CD14-positive monocyte (primary cell): ENCODE results near the gene HMGN3. TPM values are rescaled to one million over a fixed set of nuclear protein-coding genes. Genes with fewer than 3 reads are reported as not detected.
A peak's percentile ranks its signal among the peaks of the same experiment; 100 is the strongest.
"Not testable (repeated sequence)": the region's sequence is repeated elsewhere in the genome, so short reads cannot be mapped to it uniquely, and the experiment has no call there.

Source experiments
- DNase-seq, 3 donors: peaks; one replicate each; pipeline ENCODE4 v3.0.0-alpha.2; 2011 to 2022
- H2AFZ ChIP-seq: 2 replicates; pipeline ENCODE4 v1.6.0; 2012; ENCODE audit warnings: mild to moderate bottlenecking, low read depth, low read length, inconsistent platforms; ENCODE audit not compliant: insufficient read depth, poor library complexity, severe bottlenecking
- H3K27ac ChIP-seq, 2 donors: 1 replicate in 1 of 2; 2 replicates in 1 of 2; pipeline ENCODE4 v1.5.1; 2012 to 2013; ENCODE audit warnings: low read length in 2 of 2, control low read depth in 1 of 2, inconsistent platforms in 1 of 2, low read depth in 1 of 2, mild to moderate bottlenecking in 1 of 2
- H3K27me3 ChIP-seq, 2 donors: one replicate each; pipeline versions ENCODE4 v1.6.0 to v1.6.1; 2011 to 2013; ENCODE audit warnings: low read length in 2 of 2; ENCODE audit not compliant: control insufficient read depth in 2 of 2, insufficient read depth in 2 of 2
- H3K36me3 ChIP-seq, 2 donors: replicated peaks in 1 of 2; 1 replicate in 1 of 2; 2 replicates in 1 of 2; pipeline versions ENCODE4 v1.5.1 to v1.6.1; 2012 to 2013; ENCODE audit warnings: low read length in 2 of 2, control low read depth in 1 of 2, inconsistent platforms in 1 of 2, mild to moderate bottlenecking in 1 of 2; ENCODE audit not compliant: insufficient read depth in 2 of 2, control insufficient read depth in 1 of 2
- H3K4me1 ChIP-seq, 2 donors: 1 replicate in 1 of 2; 2 replicates in 1 of 2; pipeline versions ENCODE4 v1.5.1 to v1.6.1; 2012 to 2013; ENCODE audit warnings: low read length in 2 of 2, control low read depth in 1 of 2, inconsistent platforms in 1 of 2, mild to moderate bottlenecking in 1 of 2, moderate library complexity in 1 of 2; ENCODE audit not compliant: insufficient read depth in 2 of 2, control insufficient read depth in 1 of 2
- H3K4me2 ChIP-seq: replicated peaks from 2 replicates; pipeline ENCODE3; 2012; ENCODE audit warnings: low read length, moderate library complexity, mild to moderate bottlenecking; ENCODE audit not compliant: poor library complexity, severe bottlenecking; ENCODE audit errors: extremely low read depth
- H3K4me3 ChIP-seq, 3 experiments: fragments of 200-600 bp in 1 of 3; sonication (generic) in 1 of 3; replicated peaks in 1 of 3; 1 replicate in 2 of 3; 2 replicates in 1 of 3; pipeline ENCODE4 v1.5.1; 2011 to 2013; ENCODE audit warnings: low read length in 3 of 3, mild to moderate bottlenecking in 3 of 3, control low read depth in 2 of 3, low read depth in 2 of 3, inconsistent platforms in 1 of 3, moderate library complexity in 1 of 3
- H3K79me2 ChIP-seq: 2 replicates; pipeline ENCODE4 v1.6.0; 2012; ENCODE audit warnings: mild to moderate bottlenecking, control low read depth, inconsistent platforms, low read length, moderate library complexity; ENCODE audit not compliant: insufficient read depth
- H3K9ac ChIP-seq: 2 replicates; pipeline ENCODE4 v1.6.0; 2017; ENCODE audit warnings: low read length, mild to moderate bottlenecking; ENCODE audit not compliant: insufficient read depth, poor library complexity, severe bottlenecking
- H3K9me3 ChIP-seq, 2 donors: replicated peaks in 1 of 2; 1 replicate in 1 of 2; 2 replicates in 1 of 2; pipeline versions ENCODE4 v1.5.1 to v1.6.1; 2012 to 2013; ENCODE audit warnings: low read length in 2 of 2, control low read depth in 1 of 2; ENCODE audit not compliant: control insufficient read depth in 1 of 2, insufficient read depth in 1 of 2
- H4K20me1 ChIP-seq: 2 replicates; pipeline ENCODE4 v1.6.0; 2012; ENCODE audit warnings: mild to moderate bottlenecking, low read length, control low read depth, moderate library complexity; ENCODE audit not compliant: insufficient read depth
- H3K27ac Mint-ChIP-seq, 7 donors: one replicate each; pipeline ENCODE4 v1.8.0; 2020; ENCODE audit warnings: mild to moderate bottlenecking in 7 of 7, mixed read lengths in 7 of 7, moderate library complexity in 6 of 7, inconsistent platforms in 2 of 7
- H3K27me3 Mint-ChIP-seq, 3 donors: one replicate each; pipeline ENCODE4 v1.8.0; 2021 to 2022; ENCODE audit warnings: low read depth in 3 of 3, mild to moderate bottlenecking in 3 of 3, mixed read lengths in 3 of 3, moderate library complexity in 3 of 3, inconsistent platforms in 1 of 3
- H3K36me3 Mint-ChIP-seq, 2 donors: one replicate each; pipeline ENCODE4 v1.8.0; 2020; ENCODE audit warnings: mixed read lengths in 2 of 2, inconsistent platforms in 1 of 2, mild to moderate bottlenecking in 1 of 2
- H3K4me1 Mint-ChIP-seq: one replicate; pipeline ENCODE4 v1.8.0; 2020; ENCODE audit warnings: mild to moderate bottlenecking, mixed read lengths
- H3K4me3 Mint-ChIP-seq, 2 donors: one replicate each; pipeline ENCODE4 v1.8.0; 2020; ENCODE audit warnings: mild to moderate bottlenecking in 2 of 2, mixed read lengths in 2 of 2, moderate library complexity in 1 of 2
- H3K9me3 Mint-ChIP-seq, 7 donors: one replicate each; pipeline ENCODE4 v1.8.0; 2020 to 2022; ENCODE audit warnings: mixed read lengths in 7 of 7, mild to moderate bottlenecking in 6 of 7, moderate library complexity in 6 of 7, inconsistent platforms in 2 of 7
- WGBS: methylation state at CpG from one replicate; pipeline ENCODE4 v1.1.5; 2013; ENCODE audit warnings: missing lambda C conversion rate; ENCODE audit not compliant: insufficient coverage; 5-methylcytosine and 5-hydroxymethylcytosine counted together
- intact Hi-C, 2 donors: fragments of 100-400 bp; cut with micrococcal nuclease; formaldehyde crosslinking; loops; one replicate each; pipeline versions ENCODE4 v1.15.0 to v1.15.1; 2023
- polyA plus RNA-seq, 3 donors: library from polyadenylated mRNA; depleted of rRNA in 1 of 3; unstranded in 2 of 3; stranded (reverse) in 1 of 3; fragments of 300-500 nt in 2 of 3; fragments of >200 nt in 1 of 3; fragmentation: Illumina TruSeq in 2 of 3; gene quantifications; 1 replicate in 2 of 3; 2 replicates in 1 of 3; pipeline ENCODE4 v1.2.3, GENCODE V29; 2012 to 2021
- TF ChIP-seq, protein P1 (sequence below): fragments of 200-600 bp; IDR thresholded peaks from one replicate; pipeline ENCODE4 v1.8.0; 2022; ENCODE audit warnings: antibody characterized with exemption, mild to moderate bottlenecking

HMGN3 gene
- polyA plus RNA-seq, 3 donors, result 63.9 to 106 (median 84.4) TPM

DNA sequence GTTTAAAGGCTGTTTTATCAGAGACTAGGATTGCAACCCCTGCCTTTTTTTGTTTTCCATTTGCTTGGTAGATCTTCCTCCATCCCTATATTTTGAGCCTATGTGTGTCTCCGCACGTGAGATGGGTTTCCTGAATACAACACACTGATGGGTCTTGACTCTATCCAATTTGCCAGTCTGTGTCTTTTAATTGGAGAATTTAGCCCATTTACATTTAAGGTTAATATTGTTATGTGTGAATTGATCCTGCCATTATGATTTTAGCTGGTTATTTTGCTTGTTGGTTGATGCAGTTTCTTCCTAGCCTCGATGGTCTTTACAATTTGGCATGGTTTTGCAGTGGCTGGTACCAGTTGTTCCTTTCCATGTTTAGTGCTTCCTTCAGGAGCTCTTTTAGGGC, 20.6 kb upstream of the HMGN3 start:
- intact Hi-C loops, H3K9ac ChIP-seq, H3K36me3 Mint-ChIP-seq, H3K4me3 Mint-ChIP-seq, H3K9me3 ChIP-seq, H3K4me1 ChIP-seq, H2AFZ ChIP-seq, H3K4me2 ChIP-seq, H4K20me1 ChIP-seq, H3K4me1 Mint-ChIP-seq, H3K27ac ChIP-seq, H3K4me3 ChIP-seq, H3K36me3 ChIP-seq, H3K27me3 ChIP-seq, H3K79me2 ChIP-seq, H3K27me3 Mint-ChIP-seq, H3K27ac Mint-ChIP-seq, DNase-seq: not testable (repeated sequence)
- peaks cover 9 to 29% (median 17%) of the 10 kb centered on the region in 7 donors for H3K9me3 Mint-ChIP-seq
- WGBS, result no CpG with 5 or more reads among the region's 3 CpGs

DNA sequence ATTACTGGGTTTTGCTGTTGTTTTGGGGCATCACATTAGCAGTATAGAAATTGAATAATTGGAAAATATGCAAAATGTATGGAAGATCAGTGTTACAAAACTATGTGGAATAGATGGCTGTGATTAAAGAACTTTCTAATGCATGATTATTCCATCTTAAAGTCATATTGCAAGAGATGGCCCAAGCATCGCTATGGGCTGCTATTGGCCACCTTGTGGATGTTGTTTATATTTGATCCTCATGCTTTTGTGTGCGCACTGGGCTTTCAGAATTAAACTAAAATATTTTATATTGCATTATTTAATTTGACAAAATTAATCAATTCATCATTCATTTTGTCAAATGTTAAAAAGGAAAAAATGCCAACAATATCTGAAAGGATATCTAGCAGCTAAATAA, 16.1 kb upstream of the HMGN3 start:
- no peak overlapping the region for H2AFZ ChIP-seq
- no peaks in the 10 kb centered on the region for H3K79me2 ChIP-seq
- H3K27me3 Mint-ChIP-seq, result peaks cover 0 to 1% (median 0%) of the 10 kb centered on the region in 3 donors
- H3K27ac Mint-ChIP-seq, result no peak overlapping the region
- H3K36me3 ChIP-seq, result no peaks in the 10 kb centered on the region
- peaks cover 6% of the 10 kb centered on the region for H3K4me1 Mint-ChIP-seq
- TF ChIP-seq, protein P1, sequence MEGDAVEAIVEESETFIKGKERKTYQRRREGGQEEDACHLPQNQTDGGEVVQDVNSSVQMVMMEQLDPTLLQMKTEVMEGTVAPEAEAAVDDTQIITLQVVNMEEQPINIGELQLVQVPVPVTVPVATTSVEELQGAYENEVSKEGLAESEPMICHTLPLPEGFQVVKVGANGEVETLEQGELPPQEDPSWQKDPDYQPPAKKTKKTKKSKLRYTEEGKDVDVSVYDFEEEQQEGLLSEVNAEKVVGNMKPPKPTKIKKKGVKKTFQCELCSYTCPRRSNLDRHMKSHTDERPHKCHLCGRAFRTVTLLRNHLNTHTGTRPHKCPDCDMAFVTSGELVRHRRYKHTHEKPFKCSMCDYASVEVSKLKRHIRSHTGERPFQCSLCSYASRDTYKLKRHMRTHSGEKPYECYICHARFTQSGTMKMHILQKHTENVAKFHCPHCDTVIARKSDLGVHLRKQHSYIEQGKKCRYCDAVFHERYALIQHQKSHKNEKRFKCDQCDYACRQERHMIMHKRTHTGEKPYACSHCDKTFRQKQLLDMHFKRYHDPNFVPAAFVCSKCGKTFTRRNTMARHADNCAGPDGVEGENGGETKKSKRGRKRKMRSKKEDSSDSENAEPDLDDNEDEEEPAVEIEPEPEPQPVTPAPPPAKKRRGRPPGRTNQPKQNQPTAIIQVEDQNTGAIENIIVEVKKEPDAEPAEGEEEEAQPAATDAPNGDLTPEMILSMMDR, result peak; percentile 20
- no peak overlapping the region for H3K4me3 ChIP-seq
- no peak overlapping the region for H3K27ac ChIP-seq
- H3K9ac ChIP-seq, result no peak overlapping the region
- no peak overlapping the region for H3K4me2 ChIP-seq
- no peaks in the 10 kb centered on the region for H3K36me3 Mint-ChIP-seq
- H3K4me1 ChIP-seq, result no peaks in the 10 kb centered on the region
- no peak for DNase-seq
- no peaks in the 10 kb centered on the region for H4K20me1 ChIP-seq
- WGBS, result no CpG with 5 or more reads among the region's 2 CpGs
- H3K9me3 ChIP-seq, result no peaks in the 10 kb centered on the region
- no peaks in the 10 kb centered on the region for H3K27me3 ChIP-seq
- intact Hi-C loops, result no loop called here
- no peak overlapping the region for H3K4me3 Mint-ChIP-seq
- peaks cover 1 to 13% (median 10%) of the 10 kb centered on the region in 7 donors for H3K9me3 Mint-ChIP-seq
